Measurements from ENCODE around the gene IMP3.

Gene IMP3

DNA sequence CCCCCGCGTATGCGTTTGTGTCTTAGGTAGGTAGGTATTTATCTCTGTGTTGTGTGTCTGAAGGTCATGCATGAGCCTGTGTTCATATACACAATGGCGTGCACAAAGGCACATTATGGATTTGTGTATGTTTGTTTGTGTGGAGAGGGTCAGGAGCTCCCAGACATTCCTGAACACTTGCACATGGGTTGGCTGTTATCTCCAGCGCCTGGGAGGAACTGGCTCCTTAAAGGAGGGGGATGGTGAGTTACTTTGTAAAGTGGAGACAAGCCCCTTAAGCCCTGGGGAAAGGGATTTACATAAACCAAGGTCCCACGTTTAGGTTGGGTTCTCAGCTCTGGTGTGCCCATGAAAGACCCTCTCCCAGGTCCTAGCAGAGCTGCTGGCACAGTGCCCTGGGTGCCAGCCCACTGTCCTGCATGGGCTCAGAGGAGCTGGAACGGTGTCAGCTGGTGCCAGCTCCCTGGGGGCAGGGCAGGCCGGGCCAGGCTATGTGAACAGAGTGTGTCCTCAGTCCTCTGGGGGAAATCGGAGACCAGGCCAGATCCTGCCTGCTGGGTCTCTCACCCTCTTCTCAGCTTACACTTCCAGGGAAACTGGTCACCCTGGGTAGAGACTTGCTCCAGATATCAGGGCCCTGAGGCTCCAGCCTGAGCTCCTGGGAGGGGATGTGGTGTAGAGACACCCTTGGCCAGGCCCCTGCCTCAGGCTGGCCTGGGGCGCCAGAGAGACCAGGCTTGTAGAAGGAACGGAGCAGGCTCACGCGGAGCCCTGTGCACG lies 32.8 kb upstream of the IMP3 start:
- no peak for DNase-seq (ENCODE audit: low spot score)

DNA sequence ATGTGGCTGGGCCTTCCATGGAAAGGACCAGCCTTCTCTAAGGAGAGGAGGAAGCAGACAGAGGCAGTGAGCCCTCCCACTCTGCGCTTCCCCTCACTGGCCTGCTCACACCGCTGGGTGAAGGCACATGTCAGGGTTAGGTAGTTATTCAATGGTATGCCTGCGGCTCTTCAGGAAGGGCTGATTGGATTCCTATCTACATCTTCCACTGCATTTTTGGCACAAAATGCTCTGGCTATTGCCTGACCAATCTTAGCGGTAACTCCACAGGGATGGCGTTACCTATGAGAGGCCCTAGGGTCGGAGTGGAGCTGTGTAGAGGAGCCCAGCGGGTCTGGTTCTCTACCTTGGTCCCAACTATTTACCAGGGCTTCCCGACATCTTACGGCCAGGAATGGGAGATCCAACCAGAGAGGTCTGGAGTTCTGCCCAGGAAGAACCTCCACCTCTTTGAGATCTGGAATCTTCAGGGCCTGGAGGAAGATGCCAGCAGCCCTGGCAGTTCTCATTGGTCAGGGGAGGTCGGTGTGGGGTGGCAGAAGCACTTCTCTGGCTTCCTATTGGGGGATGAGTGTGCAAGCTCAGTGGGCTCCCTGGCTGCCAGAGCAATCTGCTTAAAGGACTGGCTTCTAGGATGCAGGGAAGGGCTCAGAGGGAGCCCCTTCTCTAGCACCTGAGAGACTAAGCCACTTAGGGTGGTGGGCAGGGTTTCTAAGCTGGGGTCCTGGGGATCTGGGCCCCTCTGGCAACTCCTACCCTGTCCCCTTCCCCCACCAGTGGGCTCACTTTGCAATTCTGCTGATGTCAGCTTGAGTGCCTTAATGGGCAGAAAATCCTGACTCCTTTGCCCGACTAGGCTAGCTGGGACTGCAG lies 31.9 kb upstream of the IMP3 start:
- DNase-seq (ENCODE audit: low spot score): no peak

DNA sequence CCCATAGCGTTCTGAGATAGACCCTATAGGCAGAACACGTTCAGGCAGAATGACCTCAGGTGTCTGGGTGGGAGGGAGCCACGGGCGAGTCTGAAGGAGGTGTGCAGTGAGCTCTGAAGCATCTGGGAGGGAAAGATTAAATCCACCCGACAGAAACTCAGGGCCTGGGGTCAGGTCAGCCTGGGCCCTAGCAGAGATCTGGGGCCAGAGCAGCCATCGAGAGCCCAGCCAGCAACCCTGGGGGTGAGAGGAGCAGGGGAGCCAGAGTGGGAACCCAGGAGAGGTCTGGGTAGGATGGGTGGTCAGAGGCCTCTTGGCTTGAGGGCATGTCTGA lies 29.8 kb upstream of the IMP3 start:
- no peak for DNase-seq (ENCODE audit: low spot score)

DNA sequence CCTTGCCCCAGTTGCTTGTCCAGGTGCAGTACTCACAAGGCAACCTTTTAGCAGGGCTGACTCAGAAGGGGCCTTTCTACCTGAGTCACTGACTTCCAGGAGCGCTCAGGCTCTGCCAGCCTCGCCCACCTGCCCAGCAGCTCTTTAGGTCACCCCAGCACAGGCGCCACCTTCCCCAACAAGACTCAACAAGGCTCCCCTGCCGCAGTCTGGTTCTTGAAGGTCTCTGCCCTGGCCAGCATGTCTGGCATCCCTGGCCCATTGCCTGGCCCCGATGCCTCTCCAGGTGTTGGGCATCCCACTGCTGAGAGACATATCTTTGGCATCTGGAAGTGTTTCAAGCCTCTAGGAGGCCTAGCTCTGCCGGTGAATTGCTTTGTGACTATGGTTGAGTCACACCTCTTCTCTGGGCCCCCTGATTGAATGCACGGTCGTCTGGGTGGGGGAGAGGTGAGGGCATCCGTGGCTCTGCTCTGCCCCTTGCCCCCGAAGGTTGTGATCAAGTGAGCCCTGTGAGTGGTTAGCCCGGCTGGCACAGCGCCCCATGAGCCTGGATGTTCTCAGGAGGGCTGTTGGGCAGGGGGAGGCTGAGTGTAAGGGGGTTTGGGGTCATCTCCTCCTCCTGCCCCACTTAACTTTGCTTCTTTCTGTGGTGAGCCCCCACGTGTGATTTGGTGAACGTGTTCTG lies 29.3 kb upstream of the IMP3 start:
- no peak for DNase-seq (ENCODE audit: low spot score)

GRCh38 chr15:75666823-75667501 lies 26.9 kb upstream of the IMP3 start:
- no peak for DNase-seq (ENCODE audit: low spot score)

- DNase-seq (ENCODE audit: low spot score): peak; percentile 86
Observed at GRCh38 chr15:75663931-75664421, 24.0 kb upstream of the IMP3 start.

DNA sequence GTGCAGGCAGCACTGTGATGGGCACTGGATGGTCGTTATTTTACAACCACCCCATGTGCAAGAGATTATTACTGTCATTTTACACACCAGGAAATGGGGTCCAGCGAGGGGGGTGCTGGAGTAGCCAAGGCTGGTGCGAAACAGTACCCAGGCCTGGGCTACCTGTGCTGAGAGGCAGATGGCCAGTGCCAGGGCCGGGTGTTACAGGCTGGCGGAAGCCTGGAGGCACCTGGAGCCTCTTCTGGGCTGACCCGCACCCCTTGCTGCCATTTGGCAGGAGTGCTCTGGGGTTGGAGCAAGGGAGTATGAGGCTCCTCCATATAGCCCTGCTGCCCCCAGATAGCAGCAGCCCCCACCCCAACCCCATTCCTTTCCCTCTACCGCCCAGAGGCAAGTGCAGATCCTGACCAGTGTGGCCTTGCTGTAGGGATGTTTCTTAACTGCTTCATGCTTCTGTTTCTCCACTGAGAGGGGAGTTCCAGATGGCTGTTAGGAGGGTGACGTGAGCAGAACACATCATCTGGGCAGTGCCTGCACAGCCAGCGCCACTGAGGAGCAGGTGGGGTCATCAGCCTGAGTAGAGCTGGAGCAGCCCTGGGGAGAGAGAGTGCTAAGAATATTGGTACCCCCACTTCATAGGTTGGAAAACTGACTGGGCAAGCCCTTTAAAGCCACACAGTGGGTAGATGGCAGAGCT lies 22.9 kb upstream of the IMP3 start:
- DNase-seq (ENCODE audit: low spot score): no peak

DNA sequence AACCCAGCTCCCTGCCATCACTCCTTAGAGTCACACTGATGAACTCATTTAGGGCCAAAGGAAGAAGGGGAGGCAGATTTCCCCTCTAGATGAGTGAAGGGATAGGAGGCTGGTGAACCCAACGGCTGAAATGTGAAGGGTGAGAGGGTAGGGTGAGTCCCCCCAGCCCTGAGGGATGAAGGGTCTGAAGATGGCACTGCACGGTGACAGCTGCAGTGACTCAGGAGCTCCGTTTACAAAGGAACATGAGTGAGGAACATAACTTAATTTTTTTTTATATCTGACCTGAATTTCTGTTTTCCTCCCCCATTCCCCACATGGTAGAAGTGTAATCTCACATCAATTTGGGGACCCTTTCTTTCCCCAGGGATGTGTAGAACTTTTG lies 21.7 kb upstream of the IMP3 start:
- no peak for DNase-seq (ENCODE audit: low spot score)

DNA sequence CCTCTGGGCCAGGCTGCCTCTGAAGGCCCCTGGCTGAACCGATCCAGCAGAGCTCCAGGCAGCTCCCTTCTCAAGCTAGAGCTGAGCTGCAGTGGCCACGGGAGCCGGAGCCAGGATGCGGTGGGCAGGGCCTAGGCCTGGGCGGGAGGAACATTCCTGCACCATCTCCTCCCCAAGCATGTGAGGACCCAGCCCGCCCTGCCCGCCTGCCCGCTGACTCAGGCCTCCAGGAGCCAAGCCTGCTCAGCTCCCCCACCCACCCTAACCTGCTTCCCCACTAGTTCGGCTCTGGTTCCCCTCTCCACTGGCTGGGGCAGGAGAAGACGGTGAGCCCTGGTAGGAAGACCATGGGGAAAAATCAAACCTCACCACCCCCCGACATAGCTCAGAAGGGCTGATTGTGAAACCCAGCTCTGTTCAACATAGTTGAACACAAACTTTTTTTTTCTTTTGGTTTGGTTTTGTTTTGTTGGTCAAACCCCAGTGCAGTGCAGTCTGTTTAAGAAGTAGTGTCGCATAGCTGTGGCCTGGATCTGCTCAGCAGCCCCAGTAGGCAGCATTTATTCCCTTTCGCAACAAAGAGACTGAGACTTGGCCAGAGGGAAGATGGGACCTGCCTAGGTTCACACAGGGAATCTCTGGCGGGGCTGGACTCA lies 21.2 kb upstream of the IMP3 start:
- DNase-seq (ENCODE audit: low spot score): no peak

- no peak for DNase-seq (ENCODE audit: low spot score)
Observed at GRCh38 chr15:75659928-75660645, 20.1 kb upstream of the IMP3 start.

DNA sequence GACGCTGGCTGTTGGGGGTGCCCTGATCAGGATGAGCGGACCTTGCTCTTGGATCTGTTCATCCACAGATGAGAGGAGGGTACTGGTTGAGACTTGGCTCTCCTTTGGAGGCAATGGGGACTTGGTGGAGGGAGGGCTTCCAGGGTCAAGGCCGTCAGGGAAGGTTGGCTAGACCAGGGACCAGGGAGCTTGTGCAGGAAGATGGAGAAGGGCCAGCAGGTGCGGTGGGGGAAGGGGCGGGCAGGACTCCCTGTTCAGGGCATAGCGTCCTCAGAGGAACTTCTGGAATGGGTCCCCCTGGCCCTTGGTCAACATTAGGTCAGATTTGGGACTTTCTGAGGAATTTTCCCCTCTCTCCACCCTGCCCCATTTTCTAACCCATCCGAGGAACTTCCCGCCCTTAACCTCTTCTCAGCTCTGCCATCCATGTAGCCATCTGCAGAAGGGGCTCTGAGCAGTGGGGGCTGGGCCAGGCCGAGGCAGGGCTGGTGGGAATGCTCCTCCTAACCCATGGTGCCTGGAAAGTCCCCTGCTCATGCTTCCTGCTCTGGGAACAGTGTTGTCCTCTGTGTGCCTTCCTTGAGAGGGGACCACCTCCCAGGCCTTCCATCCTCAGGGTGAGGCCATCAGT lies 19.2 kb upstream of the IMP3 start:
- no peak for DNase-seq (ENCODE audit: low spot score)

GRCh38 chr15:75656813-75657212 lies 16.8 kb upstream of the IMP3 start:
- no peak for DNase-seq (ENCODE audit: low spot score)

DNA sequence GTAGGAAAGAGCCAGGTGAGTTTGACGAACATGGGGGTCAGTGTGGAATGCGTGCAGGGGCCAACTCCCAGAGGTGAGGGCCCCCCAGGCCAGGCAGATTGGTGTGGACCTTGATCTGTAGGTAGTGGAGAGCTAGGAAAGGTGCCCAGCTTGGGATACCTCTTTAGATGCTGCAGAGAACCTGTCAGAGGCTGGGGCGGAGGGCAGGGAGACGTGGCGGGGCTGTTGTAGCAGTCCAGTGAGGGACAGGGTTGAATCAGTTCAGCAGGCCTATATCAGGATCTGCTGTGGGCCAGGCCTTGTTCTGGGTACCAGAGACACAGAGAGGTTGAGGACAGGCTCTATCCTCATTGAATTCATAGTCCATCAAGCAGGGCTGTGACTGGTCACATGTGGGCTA lies 16.3 kb upstream of the IMP3 start:
- DNase-seq (ENCODE audit: low spot score): no peak

DNA sequence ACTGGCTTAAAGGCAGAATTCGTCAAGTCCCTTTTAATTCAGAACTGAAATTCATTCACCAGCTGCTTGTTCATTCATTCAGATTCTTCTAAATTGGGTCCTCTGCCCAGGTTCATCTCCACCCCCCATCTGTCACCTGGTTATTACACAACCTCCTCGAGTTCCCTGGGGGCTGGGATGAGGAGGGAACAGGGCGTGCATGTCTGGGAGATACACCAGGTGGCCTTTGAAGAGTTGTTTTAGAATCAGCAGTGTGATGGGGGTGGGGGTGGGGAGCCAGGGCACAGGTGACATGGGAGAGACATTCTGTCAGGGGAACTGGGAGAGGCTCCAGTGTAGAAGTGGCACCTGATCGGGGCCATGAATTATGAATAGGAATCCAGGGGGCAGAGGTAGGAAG lies 15.9 kb upstream of the IMP3 start:
- no peak for DNase-seq (ENCODE audit: low spot score)

GRCh38 chr15:75654201-75654907 lies 14.3 kb upstream of the IMP3 start:
- no peak for DNase-seq (ENCODE audit: low spot score)

DNA sequence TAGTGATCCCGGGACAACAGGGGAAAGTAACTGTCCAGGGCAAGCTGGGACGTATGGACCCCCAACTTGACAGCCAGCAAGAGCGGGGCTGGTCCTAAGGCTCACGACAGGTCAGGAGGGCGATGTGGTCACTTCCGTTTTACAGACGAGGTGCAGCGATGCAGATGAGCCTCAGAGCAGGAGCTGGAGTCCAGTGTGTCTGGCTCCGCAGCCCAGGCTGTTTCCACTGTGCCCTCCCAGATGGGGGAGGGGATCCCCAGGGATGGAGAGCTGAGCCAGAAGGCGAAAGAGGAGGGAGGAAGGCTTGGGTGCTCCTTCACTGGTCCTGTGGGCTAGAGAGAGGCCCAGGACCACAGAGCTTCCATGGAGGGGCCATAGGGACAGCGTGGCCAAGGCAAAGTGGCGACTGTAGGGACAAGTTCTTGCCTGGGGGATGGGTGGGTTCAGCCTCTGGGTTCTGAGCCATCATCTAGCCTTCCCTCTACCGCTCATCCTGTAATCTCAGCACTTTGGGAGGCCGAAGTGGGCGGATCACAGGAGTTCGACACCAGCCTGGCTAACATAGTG lies 13.4 kb upstream of the IMP3 start:
- no peak for DNase-seq (ENCODE audit: low spot score)

- DNase-seq (ENCODE audit: low spot score): no peak
Observed at GRCh38 chr15:75651810-75652543, 12.0 kb upstream of the IMP3 start.
